Stimulated activated CD4-positive, alpha-beta T cell treated with anti-CD3 and anti-CD28 coated beads, TNF-alpha, amount 100 ng/mL, for 1 hour (primary cell): ENCODE results near the gene MORN5.

Source experiments
- DNase-seq, 3 donors: peaks; one replicate each; pipeline ENCODE4 v3.0.0-alpha.2; 2020; ENCODE audit warnings: low read depth in 3 of 3, low spot score in 1 of 3

MORN5 gene

GRCh38 chr9:122190597-122191381 is 31.1 kb downstream of the MORN5 start:
- no peak for DNase-seq

GRCh38 chr9:122191584-122191983 is 31.9 kb downstream of the MORN5 start:
- no peak for DNase-seq

GRCh38 chr9:122192261-122192875 is 32.7 kb downstream of the MORN5 start:
- no peak for DNase-seq

GRCh38 chr9:122192914-122193525 is 33.3 kb downstream of the MORN5 start:
- DNase-seq = no peak

- DNase-seq = no peak
Measured at GRCh38 chr9:122193651-122194050, 33.9 kb downstream of the MORN5 start.

- no peak for DNase-seq
Measured at GRCh38 chr9:122195875-122196274, 36.2 kb downstream of the MORN5 start.

GRCh38 chr9:122197426-122197825 is 37.7 kb downstream of the MORN5 start:
- DNase-seq = no peak

- DNase-seq = no peak
Measured at GRCh38 chr9:122197882-122198281, 38.2 kb downstream of the MORN5 start.

GRCh38 chr9:122200960-122201595 is 41.4 kb downstream of the MORN5 start:
- no peak for DNase-seq

GRCh38 chr9:122201641-122202040 is 41.9 kb downstream of the MORN5 start:
- no peak for DNase-seq

GRCh38 chr9:122202111-122202510 is 42.4 kb downstream of the MORN5 start:
- DNase-seq = no peak

GRCh38 chr9:122204055-122204454 is 44.3 kb downstream of the MORN5 start:
- DNase-seq = no peak

GRCh38 chr9:122204491-122204890 is 44.8 kb downstream of the MORN5 start:
- DNase-seq = no peak

GRCh38 chr9:122205176-122205575 is 45.5 kb downstream of the MORN5 start:
- no peak for DNase-seq

GRCh38 chr9:122206118-122207046 is 46.7 kb downstream of the MORN5 start:
- DNase-seq = no peak

- DNase-seq = no peak
Measured at GRCh38 chr9:122207096-122207495, 47.4 kb downstream of the MORN5 start.

- no peak for DNase-seq
Measured at GRCh38 chr9:122209451-122209850, 49.7 kb downstream of the MORN5 start.

GRCh38 chr9:122212473-122213004 is 52.8 kb downstream of the MORN5 start:
- DNase-seq = no peak

- DNase-seq = no peak
Measured at GRCh38 chr9:122213102-122213588, 53.4 kb downstream of the MORN5 start.
